Neural cell (in vitro differentiated cells): ENCODE results near the gene DHX8. TPM values are rescaled to one million over a fixed set of nuclear protein-coding genes. Genes with fewer than 3 reads are reported as not detected.

Source experiments
- H2AFZ ChIP-seq: fragments of 200-600, 300-800 bp; sonication (generic), shearing (Covaris generic); 2 replicates; pipeline ENCODE4 v1.6.0; 2014; ENCODE audit warnings: low read depth, mild to moderate bottlenecking, antibody characterized with exemption, low read length, moderate library complexity
- H3F3A ChIP-seq: fragments of 200-600 bp; shearing (Covaris generic); 2 replicates; pipeline ENCODE4 v1.6.1; 2016; ENCODE audit warnings: mild to moderate bottlenecking, moderate library complexity, mixed read lengths, antibody characterized with exemption, low read length; ENCODE audit not compliant: insufficient read depth, poor library complexity, severe bottlenecking
- H3K27ac ChIP-seq: fragments of 200-600, 300-800 bp; sonication (generic), shearing (Covaris generic); 2 replicates; pipeline ENCODE4 v1.5.1; 2014; ENCODE audit warnings: mild to moderate bottlenecking, low read length, moderate library complexity
- H3K27me3 ChIP-seq: fragments of 300-800, 200-600 bp; sonication (generic), shearing (Covaris generic); 2 replicates; pipeline ENCODE4 v1.6.0; 2014; ENCODE audit warnings: mild to moderate bottlenecking, low read depth, low read length, moderate library complexity; ENCODE audit not compliant: insufficient read depth
- H3K36me3 ChIP-seq: fragments of 300-800, 200-600 bp; sonication (generic), shearing (Covaris generic); 2 replicates; pipeline ENCODE4 v1.5.1; 2014; ENCODE audit warnings: mild to moderate bottlenecking, antibody characterized with exemption, low read length, moderate library complexity; ENCODE audit not compliant: insufficient read depth
- H3K4me2 ChIP-seq: fragments of 300-800, 200-600 bp; sonication (generic), shearing (Covaris generic); 2 replicates; pipeline ENCODE4 v1.6.0; 2014; ENCODE audit warnings: mild to moderate bottlenecking, low read length
- H3K4me3 ChIP-seq: fragments of 300-800, 200-600 bp; sonication (generic), shearing (Covaris generic); 2 replicates; pipeline ENCODE4 v1.5.1; 2014; ENCODE audit warnings: mild to moderate bottlenecking, low read length, moderate library complexity
- H3K79me2 ChIP-seq: fragments of 200-600 bp; shearing (Covaris generic); replicated peaks from 2 replicates; pipeline ENCODE4 v1.6.0; 2014; ENCODE audit warnings: mild to moderate bottlenecking, low read length, moderate library complexity; ENCODE audit not compliant: insufficient read depth
- H3K9ac ChIP-seq: fragments of 300-800, 200-600 bp; sonication (generic), shearing (Covaris generic); 2 replicates; pipeline ENCODE4 v1.6.1; 2016; ENCODE audit warnings: mild to moderate bottlenecking, low read length, mixed read lengths
- H3K9me2 ChIP-seq: fragments of 200-600 bp; shearing (Covaris generic); 2 replicates; pipeline ENCODE4 v1.6.1; 2016; ENCODE audit warnings: mild to moderate bottlenecking, low read length, mixed read lengths; ENCODE audit not compliant: insufficient read depth
- H3K9me3 ChIP-seq: fragments of 200-600, 300-800 bp; sonication (generic), shearing (Covaris generic); 2 replicates; pipeline ENCODE4 v1.6.1; 2016; ENCODE audit warnings: mild to moderate bottlenecking, mixed run types, low read length, moderate library complexity, mixed read lengths
- H4K20me1 ChIP-seq: fragments of 200-600 bp; shearing (Covaris generic); 2 replicates; pipeline ENCODE4 v1.6.1; 2016; ENCODE audit warnings: mild to moderate bottlenecking, mixed run types; ENCODE audit not compliant: insufficient read depth
- EP300 ChIP-seq: fragments of 450-650 bp; conservative IDR thresholded peaks from 2 replicates; pipeline ENCODE4 v1.6.1; 2014; ENCODE audit warnings: antibody characterized with exemption, mild to moderate bottlenecking, moderate library complexity; ENCODE audit not compliant: poor library complexity, severe bottlenecking
- EZH2 ChIP-seq: fragments of 200-600, 300-800 bp; shearing (Covaris generic), sonication (generic); IDR thresholded peaks from 2 replicates; pipeline ENCODE4 v1.6.1; 2014; ENCODE audit warnings: antibody characterized with exemption, low read length, borderline replicate concordance, mild to moderate bottlenecking; ENCODE audit not compliant: insufficient read depth, poor library complexity, severe bottlenecking
- MXI1 ChIP-seq: fragments of 450-650 bp; conservative IDR thresholded peaks from 2 replicates; pipeline ENCODE4 v1.6.1; 2014; ENCODE audit warnings: antibody characterized with exemption, mild to moderate bottlenecking; ENCODE audit not compliant: poor library complexity, severe bottlenecking
- POLR2AphosphoS5 ChIP-seq: IDR thresholded peaks from 2 replicates; pipeline ENCODE4 v1.6.1; 2012
- RAD21 ChIP-seq: fragments of 450-650 bp; conservative IDR thresholded peaks from 2 replicates; pipeline ENCODE4 v1.6.1; 2014; ENCODE audit warnings: antibody characterized with exemption, mild to moderate bottlenecking, moderate library complexity
- SMC3 ChIP-seq: fragments of 450-650 bp; conservative IDR thresholded peaks from 2 replicates; pipeline ENCODE4 v1.6.1; 2014; ENCODE audit warnings: antibody characterized with exemption, mild to moderate bottlenecking, moderate library complexity; ENCODE audit not compliant: poor library complexity
- TAF1 ChIP-seq: IDR thresholded peaks from 2 replicates; pipeline ENCODE4 v1.6.1; 2012; ENCODE audit warnings: low read depth
- polyA plus RNA-seq: library from polyadenylated mRNA; depleted of rRNA; stranded (reverse); fragments of >200 nt; gene quantifications from 2 replicates; pipeline ENCODE4 v1.2.3, GENCODE V29; 2014
- TF ChIP-seq, protein P1 (sequence below): IDR thresholded peaks from 2 replicates; pipeline ENCODE4 v1.6.1; 2012; ENCODE audit warnings: borderline replicate concordance
- TF ChIP-seq, protein P2 (sequence below): fragments of 450-650 bp; IDR thresholded peaks from 2 replicates; pipeline ENCODE4 v1.5.1; 2014; ENCODE audit warnings: antibody characterized with exemption, mild to moderate bottlenecking, moderate library complexity; ENCODE audit not compliant: poor library complexity, severe bottlenecking

DHX8 gene
- polyA plus RNA-seq, 1 donor from 2014 or later: 19.4 TPM

DNA sequence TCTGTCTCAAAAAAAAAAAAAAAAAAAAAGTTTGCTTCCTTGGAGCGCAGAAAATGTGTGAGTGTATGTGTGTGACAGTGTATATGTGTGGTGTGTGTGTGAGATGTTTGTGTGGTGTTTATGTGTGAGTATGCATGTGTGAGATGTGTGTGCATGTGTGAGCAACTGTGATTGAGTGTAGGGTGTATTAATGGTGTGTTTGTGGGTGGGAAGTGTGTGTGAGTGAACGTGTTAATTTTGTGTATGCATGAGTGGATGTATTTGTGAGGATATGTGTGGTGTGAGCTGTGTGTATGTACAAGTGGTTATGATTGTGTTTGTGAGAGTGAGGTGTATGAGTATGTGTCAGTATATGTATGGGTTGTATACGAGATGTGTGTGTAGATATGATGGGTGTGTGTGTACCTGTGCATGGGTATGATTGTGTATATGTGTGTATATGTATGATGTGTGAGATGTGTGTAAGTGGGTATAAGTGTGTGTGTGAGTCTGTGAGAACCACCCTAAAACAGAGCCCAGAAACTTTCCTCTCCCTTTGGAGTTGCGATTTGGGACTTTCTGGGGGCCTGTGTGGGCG lies 84.8 kb downstream of the DHX8 start:
- H3K36me3 ChIP-seq: no peaks in the 10 kb centered on the region
- TF ChIP-seq POLR2AphosphoS5 (no peak), TAF1 (no peak), SMC3 (no peak), EZH2 (no peak), RAD21 (no peak), MXI1 (no peak), EP300 (no peak)
- TF ChIP-seq, protein P1, sequence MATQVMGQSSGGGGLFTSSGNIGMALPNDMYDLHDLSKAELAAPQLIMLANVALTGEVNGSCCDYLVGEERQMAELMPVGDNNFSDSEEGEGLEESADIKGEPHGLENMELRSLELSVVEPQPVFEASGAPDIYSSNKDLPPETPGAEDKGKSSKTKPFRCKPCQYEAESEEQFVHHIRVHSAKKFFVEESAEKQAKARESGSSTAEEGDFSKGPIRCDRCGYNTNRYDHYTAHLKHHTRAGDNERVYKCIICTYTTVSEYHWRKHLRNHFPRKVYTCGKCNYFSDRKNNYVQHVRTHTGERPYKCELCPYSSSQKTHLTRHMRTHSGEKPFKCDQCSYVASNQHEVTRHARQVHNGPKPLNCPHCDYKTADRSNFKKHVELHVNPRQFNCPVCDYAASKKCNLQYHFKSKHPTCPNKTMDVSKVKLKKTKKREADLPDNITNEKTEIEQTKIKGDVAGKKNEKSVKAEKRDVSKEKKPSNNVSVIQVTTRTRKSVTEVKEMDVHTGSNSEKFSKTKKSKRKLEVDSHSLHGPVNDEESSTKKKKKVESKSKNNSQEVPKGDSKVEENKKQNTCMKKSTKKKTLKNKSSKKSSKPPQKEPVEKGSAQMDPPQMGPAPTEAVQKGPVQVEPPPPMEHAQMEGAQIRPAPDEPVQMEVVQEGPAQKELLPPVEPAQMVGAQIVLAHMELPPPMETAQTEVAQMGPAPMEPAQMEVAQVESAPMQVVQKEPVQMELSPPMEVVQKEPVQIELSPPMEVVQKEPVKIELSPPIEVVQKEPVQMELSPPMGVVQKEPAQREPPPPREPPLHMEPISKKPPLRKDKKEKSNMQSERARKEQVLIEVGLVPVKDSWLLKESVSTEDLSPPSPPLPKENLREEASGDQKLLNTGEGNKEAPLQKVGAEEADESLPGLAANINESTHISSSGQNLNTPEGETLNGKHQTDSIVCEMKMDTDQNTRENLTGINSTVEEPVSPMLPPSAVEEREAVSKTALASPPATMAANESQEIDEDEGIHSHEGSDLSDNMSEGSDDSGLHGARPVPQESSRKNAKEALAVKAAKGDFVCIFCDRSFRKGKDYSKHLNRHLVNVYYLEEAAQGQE: no peak
- TF ChIP-seq, protein P2, sequence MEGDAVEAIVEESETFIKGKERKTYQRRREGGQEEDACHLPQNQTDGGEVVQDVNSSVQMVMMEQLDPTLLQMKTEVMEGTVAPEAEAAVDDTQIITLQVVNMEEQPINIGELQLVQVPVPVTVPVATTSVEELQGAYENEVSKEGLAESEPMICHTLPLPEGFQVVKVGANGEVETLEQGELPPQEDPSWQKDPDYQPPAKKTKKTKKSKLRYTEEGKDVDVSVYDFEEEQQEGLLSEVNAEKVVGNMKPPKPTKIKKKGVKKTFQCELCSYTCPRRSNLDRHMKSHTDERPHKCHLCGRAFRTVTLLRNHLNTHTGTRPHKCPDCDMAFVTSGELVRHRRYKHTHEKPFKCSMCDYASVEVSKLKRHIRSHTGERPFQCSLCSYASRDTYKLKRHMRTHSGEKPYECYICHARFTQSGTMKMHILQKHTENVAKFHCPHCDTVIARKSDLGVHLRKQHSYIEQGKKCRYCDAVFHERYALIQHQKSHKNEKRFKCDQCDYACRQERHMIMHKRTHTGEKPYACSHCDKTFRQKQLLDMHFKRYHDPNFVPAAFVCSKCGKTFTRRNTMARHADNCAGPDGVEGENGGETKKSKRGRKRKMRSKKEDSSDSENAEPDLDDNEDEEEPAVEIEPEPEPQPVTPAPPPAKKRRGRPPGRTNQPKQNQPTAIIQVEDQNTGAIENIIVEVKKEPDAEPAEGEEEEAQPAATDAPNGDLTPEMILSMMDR: no peak

DNA sequence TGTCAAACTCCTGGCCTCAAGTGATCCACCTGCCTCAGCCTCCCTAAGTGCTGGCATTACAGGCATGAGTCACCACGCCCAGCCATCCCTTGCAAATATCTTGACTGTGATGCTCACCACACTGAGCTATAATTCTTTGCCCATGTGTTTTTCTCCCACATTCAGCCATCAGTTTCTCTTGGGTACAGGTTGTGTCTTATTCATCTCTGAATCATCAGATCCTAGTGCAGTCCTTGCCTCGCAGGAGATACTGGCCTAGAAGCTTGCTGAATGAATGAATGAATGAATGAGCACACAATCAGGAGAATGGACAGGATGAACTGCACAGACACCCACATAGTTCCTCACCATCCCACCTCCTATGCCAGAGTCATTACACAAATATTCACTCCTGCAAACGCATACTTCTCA lies 86.7 kb downstream of the DHX8 start:
- Histone ChIP-seq H3K4me2 (no peak overlapping the region), H3K9me2 (no peaks in the 10 kb centered on the region), H3F3A (no peaks in the 10 kb centered on the region), H3K79me2 (no peaks in the 10 kb centered on the region), H3K36me3 (no peaks in the 10 kb centered on the region), H3K9me3 (no peaks in the 10 kb centered on the region), H4K20me1 (no peaks in the 10 kb centered on the region), H3K4me3 (no peak overlapping the region), H2AFZ (no peak overlapping the region), H3K27ac (no peak overlapping the region), H3K27me3 (no peaks in the 10 kb centered on the region), H3K9ac (no peak overlapping the region)
- TF ChIP-seq, protein P1: no peak
- no peak for TF ChIP-seq MXI1
- TF ChIP-seq TAF1: no peak
- TF ChIP-seq SMC3: no peak
- TF ChIP-seq EP300: no peak

More for the DNA sequence above, 84.8 kb downstream of the DHX8 start:
- Histone ChIP-seq H3K9me2 (no peaks in the 10 kb centered on the region), H4K20me1 (no peaks in the 10 kb centered on the region), H3K27me3 (no peaks in the 10 kb centered on the region), H2AFZ (no peak overlapping the region), H3K9ac (no peak overlapping the region), H3K27ac (no peak overlapping the region), H3K4me2 (no peak overlapping the region), H3K9me3 (no peaks in the 10 kb centered on the region), H3F3A (no peaks in the 10 kb centered on the region), H3K4me3 (no peak overlapping the region), H3K79me2 (no peaks in the 10 kb centered on the region)
